Fibroblast of lung (primary cell): ENCODE data around the gene YJEFN3.

ENCODE experiments used
- CTCF ChIP-seq, 2 donors: IDR thresholded peaks in 1 of 2; conservative IDR thresholded peaks in 1 of 2; 1 replicate in 1 of 2; 2 replicates in 1 of 2; pipeline ENCODE4 v1.5.1; 2011 to 2012; ENCODE audit warnings: low read length in 2 of 2, control low read depth in 1 of 2, inconsistent platforms in 1 of 2, low read depth in 1 of 2, mild to moderate bottlenecking in 1 of 2
- EZH2 ChIP-seq: IDR thresholded peaks from 2 replicates; pipeline ENCODE4 v1.5.1; 2012; ENCODE audit warnings: low read length, control low read depth, mild to moderate bottlenecking; ENCODE audit errors: missing control alignments

- TF ChIP-seq CTCF (conservative IDR thresholded peaks at IDR 0.05 in 1 of 2, IDR thresholded peaks at IDR 0.05 in 1 of 2; ENCODE audit: low read depth in 1 of 2, low read length in 2 of 2), result no peak
- no peak for TF ChIP-seq EZH2
These were observed 11.5 kb upstream of the YJEFN3 start for GRCh38 chr19:19517235-19517619.
